Panc1 (cell line): ENCODE results near the gene SYT8. TPM values are rescaled to one million over a fixed set of nuclear protein-coding genes. Genes with fewer than 3 reads are reported as not detected.

ENCODE experiments used
- ATAC-seq: fragments of 200-7000 bp; cut with Tn5 transposase; 2 replicates; pipeline ENCODE4 v1.9.1; 2020; ENCODE audit warnings: mild to moderate bottlenecking, moderate library complexity
- BruUV-seq: library from RNA; stranded (reverse); fragments of 400-500 nt; replicated peaks from 2 replicates; lab custom pipeline; 2021; lab: Mats Ljungman, UMichigan
- CTCF ChIA-PET: fragments of 300-600 bp; sonication (Branson Sonifier 250); formaldehyde crosslinking; loops from one replicate; lab custom pipeline; 2022; ENCODE audit warnings: antibody characterized with exemption; lab: Charles Lee
- POLR2A ChIA-PET: fragments of 300-600 bp; sonication (Branson Sonifier 250); formaldehyde crosslinking; loops from one replicate; lab custom pipeline; 2022; ENCODE audit warnings: antibody characterized with exemption; lab: Charles Lee
- DNase-seq: peaks from one replicate; pipeline ENCODE4 v3.0.0-alpha.2; 2010; ENCODE audit warnings: low read depth, low spot score
- H3K27ac ChIP-seq: 2 replicates; pipeline ENCODE4 v1.5.1; 2011; ENCODE audit warnings: mild to moderate bottlenecking, low read length, inconsistent platforms
- H3K27me3 ChIP-seq: fragments of 200-500 bp; sonication (Bioruptor generic); 2 replicates; pipeline ENCODE4 v1.6.0; 2014; ENCODE audit warnings: low read length, inconsistent platforms; ENCODE audit not compliant: control insufficient read depth, insufficient read depth
- H3K36me3 ChIP-seq: fragments of 200-500 bp; sonication (Bioruptor generic); 2 replicates; pipeline ENCODE4 v1.5.1; 2014; ENCODE audit warnings: inconsistent platforms, mild to moderate bottlenecking, low read length, moderate library complexity; ENCODE audit not compliant: control insufficient read depth, insufficient read depth
- H3K4me1 ChIP-seq: 2 replicates; pipeline ENCODE4 v1.5.1; 2011; ENCODE audit warnings: inconsistent platforms, mild to moderate bottlenecking, low read length, moderate library complexity; ENCODE audit not compliant: control insufficient read depth, insufficient read depth
- H3K4me3 ChIP-seq, 2 experiments: 2 replicates each; pipeline ENCODE4 v1.5.1; 2011 to 2012; ENCODE audit warnings: low read depth in 2 of 2, low read length in 2 of 2, mild to moderate bottlenecking in 2 of 2, inconsistent platforms in 1 of 2, moderate library complexity in 1 of 2
- H3K9me3 ChIP-seq: fragments of 200-500 bp; sonication (Bioruptor generic); 2 replicates; pipeline ENCODE4 v1.5.1; 2014; ENCODE audit warnings: low read depth, mild to moderate bottlenecking, inconsistent platforms, low read length, moderate library complexity; ENCODE audit not compliant: control insufficient read depth, insufficient read depth
- POLR2AphosphoS5 ChIP-seq: IDR thresholded peaks from 2 replicates; pipeline ENCODE4 v1.6.1; 2012; ENCODE audit warnings: mild to moderate bottlenecking, low read depth, low read length, moderate library complexity
- SIN3A ChIP-seq: IDR thresholded peaks from 2 replicates; pipeline ENCODE4 v1.6.1; 2012; ENCODE audit warnings: low read depth, mild to moderate bottlenecking, low read length, moderate library complexity, borderline replicate concordance; ENCODE audit not compliant: insufficient read depth
- TCF7L2 ChIP-seq: IDR thresholded peaks from 2 replicates; pipeline ENCODE4 v1.6.1; 2011; ENCODE audit warnings: mild to moderate bottlenecking, low read depth, low read length, inconsistent platforms
- in situ Hi-C: cut with HindIII; loops from 2 replicates; pipeline ENCODE4 v1.10.0; 2016; ENCODE audit warnings: low sequenced_read_pairs, low pct_unique_long_range_greater_than_20kb
- intact Hi-C: fragments of 100-400 bp; cut with micrococcal nuclease; formaldehyde crosslinking; loops from one replicate; pipeline ENCODE4 v1.10.0; 2022; ENCODE audit not compliant: unreplicated experiment
- total RNA-seq: library from RNA; stranded (reverse); gene quantifications from one replicate; pipeline ENCODE4 v1.2.1, GENCODE V29; 2021; ENCODE audit not compliant: unreplicated experiment
- TF ChIP-seq, protein P1 (sequence below): fragments of 450-650 bp; IDR thresholded peaks from 2 replicates; pipeline ENCODE4 v1.5.1; 2017; ENCODE audit warnings: mild to moderate bottlenecking
- TF ChIP-seq, protein P2 (sequence below), 2 experiments: IDR thresholded peaks; 2 replicates each; pipeline ENCODE4 v1.6.1; 2011 to 2012; ENCODE audit warnings: low read depth in 2 of 2, control low read depth in 1 of 2, low read length in 1 of 2, mild to moderate bottlenecking in 1 of 2, moderate library complexity in 1 of 2; ENCODE audit not compliant: insufficient read depth in 1 of 2

SYT8 gene
- total RNA-seq, 1 experiment from 2014 or later, result 3.5 TPM

DNA sequence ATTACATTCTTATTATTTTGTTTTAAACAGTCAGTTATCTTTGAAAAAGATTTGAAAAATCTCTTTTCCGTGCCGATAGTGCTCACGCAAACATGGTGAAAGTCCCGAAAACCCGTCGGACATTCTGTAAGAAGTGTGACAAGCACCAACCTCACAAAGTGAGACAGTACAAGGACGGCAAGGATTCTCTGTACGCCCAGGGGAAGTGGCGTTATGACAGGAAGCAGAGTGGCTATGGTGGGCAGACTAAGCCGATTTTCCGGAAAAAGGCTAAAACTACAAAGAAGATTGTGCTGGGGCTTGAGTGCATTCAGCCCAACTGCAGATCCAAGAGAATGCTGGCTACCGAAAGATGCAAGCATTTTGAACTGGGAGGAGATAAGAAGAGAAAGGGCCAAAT lies 42.3 kb upstream of the SYT8 start:
- H3K4me1 ChIP-seq, result no peaks in the 10 kb centered on the region; the same call in 1 of the 2 replicates
- ATAC-seq, result no peak
- BruUV-seq, result no TSS peak
- intact Hi-C loops, result no loop called here
- in situ Hi-C loops, result no loop called here
- no peak overlapping the region for H3K4me3 ChIP-seq
- H3K36me3 ChIP-seq, result no peaks in the 10 kb centered on the region
- no peak for DNase-seq
- no peaks in the 10 kb centered on the region for H3K9me3 ChIP-seq
- no peaks in the 10 kb centered on the region for H3K27me3 ChIP-seq
- POLR2A ChIA-PET, result no interaction called here
- no peak overlapping the region for H3K27ac ChIP-seq
- CTCF ChIA-PET, result interaction anchor here (0.6 kb wide), 2 partner anchors 91 to 177 kb away, joined by 4 read pairs; no protein-coding TSS in a partner anchor
- TF ChIP-seq POLR2AphosphoS5, result no peak
- no peak for TF ChIP-seq TCF7L2
- TF ChIP-seq SIN3A, result no peak
- TF ChIP-seq, protein P1, sequence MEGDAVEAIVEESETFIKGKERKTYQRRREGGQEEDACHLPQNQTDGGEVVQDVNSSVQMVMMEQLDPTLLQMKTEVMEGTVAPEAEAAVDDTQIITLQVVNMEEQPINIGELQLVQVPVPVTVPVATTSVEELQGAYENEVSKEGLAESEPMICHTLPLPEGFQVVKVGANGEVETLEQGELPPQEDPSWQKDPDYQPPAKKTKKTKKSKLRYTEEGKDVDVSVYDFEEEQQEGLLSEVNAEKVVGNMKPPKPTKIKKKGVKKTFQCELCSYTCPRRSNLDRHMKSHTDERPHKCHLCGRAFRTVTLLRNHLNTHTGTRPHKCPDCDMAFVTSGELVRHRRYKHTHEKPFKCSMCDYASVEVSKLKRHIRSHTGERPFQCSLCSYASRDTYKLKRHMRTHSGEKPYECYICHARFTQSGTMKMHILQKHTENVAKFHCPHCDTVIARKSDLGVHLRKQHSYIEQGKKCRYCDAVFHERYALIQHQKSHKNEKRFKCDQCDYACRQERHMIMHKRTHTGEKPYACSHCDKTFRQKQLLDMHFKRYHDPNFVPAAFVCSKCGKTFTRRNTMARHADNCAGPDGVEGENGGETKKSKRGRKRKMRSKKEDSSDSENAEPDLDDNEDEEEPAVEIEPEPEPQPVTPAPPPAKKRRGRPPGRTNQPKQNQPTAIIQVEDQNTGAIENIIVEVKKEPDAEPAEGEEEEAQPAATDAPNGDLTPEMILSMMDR, result no peak
- TF ChIP-seq, protein P2, sequence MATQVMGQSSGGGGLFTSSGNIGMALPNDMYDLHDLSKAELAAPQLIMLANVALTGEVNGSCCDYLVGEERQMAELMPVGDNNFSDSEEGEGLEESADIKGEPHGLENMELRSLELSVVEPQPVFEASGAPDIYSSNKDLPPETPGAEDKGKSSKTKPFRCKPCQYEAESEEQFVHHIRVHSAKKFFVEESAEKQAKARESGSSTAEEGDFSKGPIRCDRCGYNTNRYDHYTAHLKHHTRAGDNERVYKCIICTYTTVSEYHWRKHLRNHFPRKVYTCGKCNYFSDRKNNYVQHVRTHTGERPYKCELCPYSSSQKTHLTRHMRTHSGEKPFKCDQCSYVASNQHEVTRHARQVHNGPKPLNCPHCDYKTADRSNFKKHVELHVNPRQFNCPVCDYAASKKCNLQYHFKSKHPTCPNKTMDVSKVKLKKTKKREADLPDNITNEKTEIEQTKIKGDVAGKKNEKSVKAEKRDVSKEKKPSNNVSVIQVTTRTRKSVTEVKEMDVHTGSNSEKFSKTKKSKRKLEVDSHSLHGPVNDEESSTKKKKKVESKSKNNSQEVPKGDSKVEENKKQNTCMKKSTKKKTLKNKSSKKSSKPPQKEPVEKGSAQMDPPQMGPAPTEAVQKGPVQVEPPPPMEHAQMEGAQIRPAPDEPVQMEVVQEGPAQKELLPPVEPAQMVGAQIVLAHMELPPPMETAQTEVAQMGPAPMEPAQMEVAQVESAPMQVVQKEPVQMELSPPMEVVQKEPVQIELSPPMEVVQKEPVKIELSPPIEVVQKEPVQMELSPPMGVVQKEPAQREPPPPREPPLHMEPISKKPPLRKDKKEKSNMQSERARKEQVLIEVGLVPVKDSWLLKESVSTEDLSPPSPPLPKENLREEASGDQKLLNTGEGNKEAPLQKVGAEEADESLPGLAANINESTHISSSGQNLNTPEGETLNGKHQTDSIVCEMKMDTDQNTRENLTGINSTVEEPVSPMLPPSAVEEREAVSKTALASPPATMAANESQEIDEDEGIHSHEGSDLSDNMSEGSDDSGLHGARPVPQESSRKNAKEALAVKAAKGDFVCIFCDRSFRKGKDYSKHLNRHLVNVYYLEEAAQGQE (IDR thresholded peaks at IDR 0.05; ENCODE audit: insufficient read depth in 1 of 2, low read depth in 2 of 2, low read length in 1 of 2), result no peak

DNA sequence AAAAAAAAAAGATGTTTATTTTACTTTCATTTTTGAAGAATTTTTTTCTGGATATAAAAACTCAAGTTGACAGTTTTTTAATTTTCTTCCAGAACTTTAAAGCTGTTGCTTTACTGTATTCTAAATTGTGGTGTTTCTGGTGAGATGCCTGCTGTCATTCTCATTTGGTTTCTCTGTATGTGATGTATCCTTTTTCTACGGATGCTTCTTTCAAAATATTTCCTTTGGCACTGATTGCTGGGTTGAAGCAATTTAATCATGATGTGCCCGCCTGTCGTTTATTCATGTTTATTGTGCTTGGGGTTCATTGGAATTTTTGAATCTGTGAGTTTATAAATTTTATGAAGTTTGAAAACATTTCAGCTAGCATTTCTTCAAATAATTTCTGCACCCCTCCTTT lies 41.7 kb upstream of the SYT8 start:
- intact Hi-C loops (no loop called here), in situ Hi-C loops (no loop called here)
- Histone ChIP-seq H3K27me3 (no peaks in the 10 kb centered on the region), H3K9me3 (no peaks in the 10 kb centered on the region), H3K27ac (no peak overlapping the region), H3K4me3 (no peak overlapping the region), H3K4me1 (no peaks in the 10 kb centered on the region; the same call in 1 of the 2 replicates), H3K36me3 (no peaks in the 10 kb centered on the region)
- BruUV-seq, result no TSS peak
- TF ChIP-seq POLR2AphosphoS5 (no peak), TCF7L2 (no peak), SIN3A (no peak)
- TF ChIP-seq, protein P1, result no peak
- TF ChIP-seq, protein P2 (IDR thresholded peaks at IDR 0.05; ENCODE audit: insufficient read depth in 1 of 2, low read depth in 2 of 2, low read length in 1 of 2), result no peak
- DNase-seq (no peak), ATAC-seq (no peak)
- ChIA-PET CTCF (interaction anchor here (0.7 kb wide), 3 partner anchors 8 to 768 kb away, joined by 3 to 4 read pairs (median 3); no protein-coding TSS in a partner anchor), POLR2A (no interaction called here)
